Body of pancreas (tissue), 4 donors: ENCODE measurements around the gene ROBO1. TPM values are rescaled to one million over a fixed set of nuclear protein-coding genes. Genes with fewer than 3 reads are reported as not detected.

Experiments used
- ATAC-seq: fragments of 150-250 bp; one replicate; pipeline ENCODE4 v1.9.1; 2016
- DNase-seq, 4 donors: peaks; one replicate each; pipeline ENCODE4 v3.0.0-alpha.2; 2019
- H3K27ac ChIP-seq, 4 donors: fragments of 200-600 bp; sonication (generic); 1 replicate in 3 of 4; 2 replicates in 1 of 4; pipeline versions ENCODE4 v1.5.1 to v1.6.1; 2016 to 2019; ENCODE audit warnings: mild to moderate bottlenecking in 1 of 4, mixed read lengths in 1 of 4, moderate library complexity in 1 of 4
- H3K27me3 ChIP-seq, 2 donors: fragments of 200-600 bp; sonication (generic); one replicate each; pipeline ENCODE4 v1.6.0; 2016; ENCODE audit warnings: mild to moderate bottlenecking in 1 of 2
- H3K36me3 ChIP-seq, 2 donors: fragments of 200-600 bp; sonication (generic); replicated peaks in 1 of 2; 2 replicates each; pipeline ENCODE4 v1.5.1; 2016; ENCODE audit warnings: low read depth in 2 of 2; ENCODE audit not compliant: insufficient read depth in 1 of 2
- H3K4me1 ChIP-seq: fragments of 200-600 bp; sonication (generic); one replicate; pipeline ENCODE4 v1.6.0; 2016
- H3K4me3 ChIP-seq, 2 donors: fragments of 200-600 bp; sonication (generic); 1 replicate in 1 of 2; 2 replicates in 1 of 2; pipeline ENCODE4 v1.5.1; 2016 to 2019
- H3K9me3 ChIP-seq, 3 donors: fragments of 200-600 bp; sonication (generic); 1 replicate in 2 of 3; 2 replicates in 1 of 3; pipeline ENCODE4 v1.5.1; 2016
- POLR2A ChIP-seq, 3 donors: fragments of 450-650 bp; IDR thresholded peaks; one replicate each; pipeline ENCODE4 v1.6.1; 2016; ENCODE audit warnings: antibody characterized with exemption in 3 of 3, mild to moderate bottlenecking in 2 of 3
- WGBS, 2 donors: methylation state at CpG; one replicate each; pipeline ENCODE4 v1.1.5; 2017; 5-methylcytosine and 5-hydroxymethylcytosine counted together
- intact Hi-C: fragments of 100-400 bp; cut with DNase I; formaldehyde crosslinking; loops from one replicate; pipeline ENCODE4 v1.15.1; 2023
- total RNA-seq, 2 donors: library from RNA; depleted of rRNA; stranded (reverse); fragments of >200 nt; gene quantifications; one replicate each; pipeline ENCODE4 v1.1.0, GENCODE V29; 2016
- TF ChIP-seq, protein P1 (sequence below), 7 experiments: fragments of 450-650 bp in 4 of 7; fragments of 200-600 bp in 3 of 7; sonication (generic) in 3 of 7; IDR thresholded peaks; one replicate each; pipeline ENCODE4 v1.5.1; 2016 to 2019; ENCODE audit warnings: antibody characterized with exemption in 7 of 7

ROBO1 gene
- total RNA-seq, 2 donors from 2014 or later, result 3.9 to 9.9 TPM

DNA sequence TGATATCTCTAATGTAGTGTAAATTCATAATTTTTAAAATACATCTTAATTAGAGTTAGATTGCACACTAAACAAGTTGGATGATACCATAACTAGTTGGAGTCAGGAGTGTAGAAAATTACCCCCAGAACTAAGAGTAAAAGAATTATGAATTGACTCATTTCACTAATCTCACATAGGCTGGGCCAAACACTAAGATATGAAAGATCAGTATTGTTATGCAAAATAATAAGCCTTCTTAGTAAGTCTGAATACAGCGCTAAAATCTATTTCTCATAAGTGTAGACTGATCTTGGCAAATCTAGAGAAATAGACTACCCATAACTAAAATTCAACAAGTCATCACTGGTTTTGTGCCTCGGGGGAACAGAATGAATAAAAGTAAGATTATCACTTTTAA lies 979.0 kb downstream of the ROBO1 start:
- DNase-seq, result no peak
- Histone ChIP-seq H3K36me3 (no peaks in the 10 kb centered on the region), H3K9me3 (no peaks in the 10 kb centered on the region), H3K4me1 (no peaks in the 10 kb centered on the region), H3K4me3 (no peak overlapping the region), H3K27me3 (no peaks in the 10 kb centered on the region), H3K27ac (no peak overlapping the region)
- 72 to 79% methylated on average over 2 of the region's 2 CpGs for WGBS, 2 donors
- ATAC-seq, result no peak
- TF ChIP-seq POLR2A (IDR thresholded peaks at IDR 0.05), result no peak
- TF ChIP-seq, protein P1, sequence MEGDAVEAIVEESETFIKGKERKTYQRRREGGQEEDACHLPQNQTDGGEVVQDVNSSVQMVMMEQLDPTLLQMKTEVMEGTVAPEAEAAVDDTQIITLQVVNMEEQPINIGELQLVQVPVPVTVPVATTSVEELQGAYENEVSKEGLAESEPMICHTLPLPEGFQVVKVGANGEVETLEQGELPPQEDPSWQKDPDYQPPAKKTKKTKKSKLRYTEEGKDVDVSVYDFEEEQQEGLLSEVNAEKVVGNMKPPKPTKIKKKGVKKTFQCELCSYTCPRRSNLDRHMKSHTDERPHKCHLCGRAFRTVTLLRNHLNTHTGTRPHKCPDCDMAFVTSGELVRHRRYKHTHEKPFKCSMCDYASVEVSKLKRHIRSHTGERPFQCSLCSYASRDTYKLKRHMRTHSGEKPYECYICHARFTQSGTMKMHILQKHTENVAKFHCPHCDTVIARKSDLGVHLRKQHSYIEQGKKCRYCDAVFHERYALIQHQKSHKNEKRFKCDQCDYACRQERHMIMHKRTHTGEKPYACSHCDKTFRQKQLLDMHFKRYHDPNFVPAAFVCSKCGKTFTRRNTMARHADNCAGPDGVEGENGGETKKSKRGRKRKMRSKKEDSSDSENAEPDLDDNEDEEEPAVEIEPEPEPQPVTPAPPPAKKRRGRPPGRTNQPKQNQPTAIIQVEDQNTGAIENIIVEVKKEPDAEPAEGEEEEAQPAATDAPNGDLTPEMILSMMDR (IDR thresholded peaks at IDR 0.05), result no peak
- intact Hi-C loops, result no loop called here

DNA sequence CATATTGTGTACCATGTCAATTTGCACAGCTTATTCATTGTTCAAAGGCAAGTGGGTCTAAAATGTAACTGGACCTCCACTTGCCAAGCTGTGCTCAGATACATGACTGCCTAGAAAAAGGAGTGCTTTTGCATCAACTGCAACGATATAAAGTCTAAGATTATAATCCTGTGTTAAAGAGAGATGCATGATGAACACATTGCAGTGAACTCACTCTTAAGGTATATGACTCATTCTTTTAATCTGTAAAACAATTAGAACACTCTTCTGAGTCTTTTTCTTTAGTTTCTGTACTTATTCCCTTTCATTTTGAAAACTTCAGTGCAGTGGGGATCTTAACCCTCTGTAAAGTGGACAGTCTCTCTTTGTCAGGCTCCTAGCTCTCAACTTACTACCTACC lies 982.8 kb downstream of the ROBO1 start:
- 59 to 60% methylated on average over 1 of the region's 1 CpG for WGBS, 2 donors
- Histone ChIP-seq H3K36me3 (no peaks in the 10 kb centered on the region), H3K4me1 (no peaks in the 10 kb centered on the region), H3K27ac (no peak overlapping the region), H3K9me3 (no peaks in the 10 kb centered on the region), H3K27me3 (no peaks in the 10 kb centered on the region), H3K4me3 (no peak overlapping the region)
- ATAC-seq (no peak), DNase-seq (no peak)
- TF ChIP-seq, protein P1 (IDR thresholded peaks at IDR 0.05), result no peak
- TF ChIP-seq POLR2A (IDR thresholded peaks at IDR 0.05), result no peak
- intact Hi-C loops, result no loop called here

GRCh38 chr3:78781351-78781750 lies 986.4 kb downstream of the ROBO1 start:
- no peak overlapping the region for H3K27ac ChIP-seq
- no peaks in the 10 kb centered on the region for H3K36me3 ChIP-seq
- H3K4me3 ChIP-seq, result no peak overlapping the region
- intact Hi-C loops, result no loop called here
- H3K4me1 ChIP-seq, result no peaks in the 10 kb centered on the region
- DNase-seq (no peak), ATAC-seq (no peak)
- TF ChIP-seq, protein P1 (IDR thresholded peaks at IDR 0.05), result no peak
- no peak for TF ChIP-seq POLR2A (IDR thresholded peaks at IDR 0.05)
- no peaks in the 10 kb centered on the region for H3K27me3 ChIP-seq
- no peaks in the 10 kb centered on the region for H3K9me3 ChIP-seq

DNA sequence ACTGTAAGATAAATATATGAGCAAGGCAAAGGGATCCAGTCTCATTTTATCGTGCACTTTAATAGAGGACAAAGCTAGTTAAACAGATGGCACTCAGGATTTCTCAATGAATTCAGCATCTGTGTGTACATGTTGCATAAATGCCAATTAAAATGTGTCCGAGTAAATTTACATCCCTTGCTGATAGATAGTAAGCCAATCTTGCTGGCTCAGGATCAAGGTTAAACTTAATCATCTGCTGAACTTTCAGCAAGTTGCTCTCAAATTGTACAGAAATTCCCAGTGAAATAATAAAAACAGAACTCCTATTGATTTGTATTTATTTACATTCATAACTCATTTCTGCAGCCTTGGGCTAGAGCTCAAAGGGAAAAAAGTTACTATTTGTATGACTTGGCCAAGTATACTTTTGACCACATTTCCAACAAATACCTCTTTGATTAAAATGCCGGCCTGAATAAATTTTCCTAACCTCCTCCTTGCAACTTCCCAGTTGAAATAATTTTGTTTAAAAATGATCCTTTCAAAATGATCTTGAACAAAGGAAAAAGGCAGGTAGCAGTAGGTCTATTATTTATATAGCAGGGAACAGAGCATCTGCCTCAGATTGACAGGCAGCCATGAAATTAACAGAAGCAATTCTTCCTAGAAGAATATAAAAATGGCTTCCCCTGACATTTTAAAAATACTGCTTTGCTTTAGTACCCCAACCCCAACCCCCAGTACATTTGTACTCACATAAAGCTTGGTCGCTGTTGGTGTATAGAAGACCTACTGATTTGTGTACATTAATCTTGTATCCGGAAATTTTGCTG lies 1001.9 kb downstream of the ROBO1 start:
- WGBS, 2 donors, result 34 to 35% methylated on average over 5 of the region's 5 CpGs
- intact Hi-C loops, result no loop called here
- TF ChIP-seq POLR2A (IDR thresholded peaks at IDR 0.05), result no peak
- TF ChIP-seq, protein P1 (IDR thresholded peaks at IDR 0.05), result no peak
- DNase-seq, result no peak
- H3K4me1 ChIP-seq, result peaks cover 12% of the 10 kb centered on the region
- H3K27ac ChIP-seq, result no peak overlapping the region
- no peak for ATAC-seq
- H3K9me3 ChIP-seq, result no peaks in the 10 kb centered on the region
- no peaks in the 10 kb centered on the region for H3K27me3 ChIP-seq
- no peaks in the 10 kb centered on the region for H3K36me3 ChIP-seq
- no peak overlapping the region for H3K4me3 ChIP-seq

DNA sequence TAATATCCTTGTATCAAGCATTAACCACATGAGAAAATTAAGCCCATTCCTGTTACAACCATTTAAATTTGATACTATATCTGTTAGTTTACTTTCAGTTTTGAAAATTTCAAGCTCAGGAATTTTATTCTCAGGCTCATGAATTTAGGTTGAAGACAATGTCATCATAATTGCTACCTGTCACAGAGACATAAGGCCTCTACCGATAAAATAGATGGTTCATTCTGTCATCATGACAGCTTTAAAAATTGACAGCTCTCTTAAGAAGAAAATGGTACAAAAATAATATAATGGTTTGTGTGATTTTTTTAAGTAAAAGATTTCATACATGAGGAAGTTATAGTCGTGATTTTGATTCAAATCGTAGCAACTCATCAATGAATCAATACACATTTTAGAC lies 1003.2 kb downstream of the ROBO1 start:
- no peak for DNase-seq
- no peaks in the 10 kb centered on the region for H3K36me3 ChIP-seq
- 74 to 75% methylated on average over 3 of the region's 3 CpGs for WGBS, 2 donors
- no peaks in the 10 kb centered on the region for H3K9me3 ChIP-seq
- intact Hi-C loops, result no loop called here
- no peak for ATAC-seq
- H3K4me1 ChIP-seq, result peaks cover 12% of the 10 kb centered on the region
- no peaks in the 10 kb centered on the region for H3K27me3 ChIP-seq
- TF ChIP-seq POLR2A (IDR thresholded peaks at IDR 0.05), result no peak
- TF ChIP-seq, protein P1 (IDR thresholded peaks at IDR 0.05), result no peak
- no peak overlapping the region for H3K27ac ChIP-seq
- H3K4me3 ChIP-seq, result no peak overlapping the region
